GM19395 (cell line): ENCODE results near the gene PPARG.

Experiments
- ATAC-seq: cut with Tn5 transposase; IDR thresholded peaks from one replicate; pipeline ENCODE4 v1.9.1; 2021; ENCODE audit warnings: mild to moderate bottlenecking, moderate library complexity; ENCODE audit not compliant: unreplicated experiment

Gene PPARG

DNA sequence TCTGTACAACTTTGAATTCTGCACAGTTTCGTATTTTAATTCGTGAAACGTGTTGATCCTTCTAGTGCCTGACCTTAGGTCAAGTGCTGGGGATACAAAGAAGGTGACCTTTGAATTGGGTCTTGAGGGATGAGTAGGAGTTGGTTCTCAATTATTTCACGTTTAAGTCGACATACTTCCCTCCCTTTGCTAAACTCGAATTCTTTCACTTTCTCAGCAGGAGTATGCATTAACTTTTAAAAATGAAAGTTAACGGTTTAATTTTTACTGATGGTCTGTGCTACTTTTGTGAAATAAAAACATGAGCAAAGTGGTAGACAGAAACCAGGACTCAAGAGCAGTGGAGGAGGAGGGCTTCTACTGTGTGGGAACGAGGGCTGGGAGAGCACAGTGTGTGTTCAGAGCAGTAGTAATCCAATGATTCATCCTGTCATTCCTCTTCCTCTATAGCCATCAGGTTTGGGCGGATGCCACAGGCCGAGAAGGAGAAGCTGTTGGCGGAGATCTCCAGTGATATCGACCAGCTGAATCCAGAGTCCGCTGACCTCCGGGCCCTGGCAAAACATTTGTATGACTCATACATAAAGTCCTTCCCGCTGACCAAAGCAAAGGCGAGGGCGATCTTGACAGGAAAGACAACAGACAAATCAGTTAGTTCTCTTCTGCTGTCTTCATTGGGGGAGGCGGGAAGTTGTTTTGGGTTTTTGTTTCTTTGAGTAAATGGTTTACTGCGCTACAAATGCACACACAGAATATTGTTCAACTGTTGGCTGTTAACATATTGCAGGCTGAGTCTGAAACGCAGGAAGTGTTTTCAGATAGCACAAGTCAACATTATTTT lies 116.8 kb downstream of the PPARG start:
- ATAC-seq: no peak

DNA sequence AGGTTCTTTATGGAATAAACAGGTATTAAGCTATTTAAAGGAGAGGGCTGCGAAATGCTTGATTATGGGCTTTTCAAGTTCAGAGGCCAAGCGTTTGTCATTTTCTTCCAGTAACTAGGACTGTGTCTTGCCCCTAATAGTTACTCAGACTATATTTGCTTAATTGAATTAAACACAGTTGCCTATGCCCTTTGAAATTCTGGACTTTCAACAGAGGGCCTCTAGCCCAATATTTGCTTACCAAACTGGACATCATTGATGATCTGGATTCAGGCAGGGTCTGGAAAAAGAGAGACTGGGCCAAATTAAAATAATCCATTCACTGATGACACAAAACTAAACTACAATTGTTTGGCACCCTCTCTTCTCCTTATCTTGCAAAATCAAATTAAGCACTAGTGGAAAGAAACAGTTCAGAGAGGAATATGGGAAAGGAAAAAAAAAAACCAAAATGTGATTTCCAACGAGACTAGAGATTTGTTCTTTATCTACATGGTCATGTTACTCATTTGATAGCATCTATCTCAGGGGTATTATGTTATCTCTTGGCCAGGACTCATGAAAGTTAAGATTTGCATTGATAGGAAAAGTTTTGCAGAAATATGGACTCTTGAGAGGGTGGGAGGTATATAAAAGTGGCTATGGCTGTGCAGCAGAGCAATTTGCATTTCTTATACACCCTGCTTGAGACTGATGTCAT lies 120.3 kb downstream of the PPARG start:
- no peak for ATAC-seq

DNA sequence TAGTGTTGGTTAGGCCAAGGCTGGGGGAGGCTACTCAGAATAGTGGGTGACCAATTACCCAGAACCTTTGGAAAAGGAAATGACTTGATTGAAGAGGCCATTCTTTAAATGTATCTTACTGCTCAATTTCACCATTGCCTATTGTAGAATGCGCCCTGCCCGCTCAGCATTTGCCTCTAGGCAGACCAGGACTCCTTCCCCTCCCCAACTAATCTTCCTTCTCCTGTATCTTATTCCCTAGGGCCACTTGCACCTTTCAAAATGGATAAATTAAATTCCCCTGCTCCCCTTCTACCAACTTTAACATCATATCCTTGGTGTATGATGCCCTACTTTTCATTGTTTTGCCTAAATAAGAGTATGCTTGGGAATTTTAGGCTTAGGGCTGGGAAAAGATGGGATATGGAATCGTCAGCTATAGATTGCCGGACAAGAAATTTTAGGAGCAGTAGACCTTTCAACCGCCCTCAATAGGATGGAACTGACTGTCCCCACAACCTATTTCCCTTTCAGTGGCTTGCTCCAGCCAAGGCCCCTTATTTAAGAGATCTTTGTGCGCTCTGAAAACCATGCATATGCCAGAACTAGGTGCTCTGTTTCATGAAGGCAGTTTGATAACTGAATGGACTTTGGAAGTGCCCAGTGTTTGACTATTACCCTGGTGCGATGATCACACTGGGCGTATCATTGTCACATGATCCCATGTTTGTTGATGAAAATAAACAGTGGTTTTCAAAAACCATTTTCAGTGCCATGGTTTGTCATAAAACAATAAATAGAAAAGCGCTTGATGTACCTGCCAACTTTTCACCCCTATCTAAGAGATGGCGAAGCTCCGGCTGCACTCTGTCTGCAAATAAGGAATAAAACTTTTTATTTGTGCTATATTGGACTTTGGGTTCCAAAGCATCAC lies 121.1 kb downstream of the PPARG start:
- ATAC-seq: no peak

DNA sequence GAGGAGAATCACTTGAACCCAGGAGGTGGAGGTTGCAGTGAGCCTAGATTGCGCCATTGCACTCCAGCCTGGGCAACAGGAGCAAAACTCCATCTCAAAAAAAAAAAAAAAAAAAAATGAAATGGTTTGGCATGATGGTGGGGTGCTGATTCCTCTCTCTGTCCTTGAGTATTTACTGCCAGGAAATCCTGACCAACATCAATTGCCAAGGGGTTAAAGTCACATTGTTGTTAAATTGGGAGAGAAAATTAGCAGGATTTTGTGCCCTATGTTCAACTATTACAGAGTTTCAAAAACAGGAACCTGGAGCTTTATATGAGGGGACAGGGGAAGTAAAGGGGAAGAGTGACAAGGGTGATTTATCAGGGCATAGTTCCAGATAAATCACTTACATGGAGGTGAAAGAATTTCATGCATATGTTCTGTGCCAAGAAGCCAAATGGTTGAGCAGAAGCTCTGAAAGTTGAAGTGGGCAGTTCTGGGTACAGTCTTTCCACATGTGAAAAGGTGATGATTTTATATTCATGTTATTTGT lies 124.9 kb downstream of the PPARG start:
- no peak for ATAC-seq

DNA sequence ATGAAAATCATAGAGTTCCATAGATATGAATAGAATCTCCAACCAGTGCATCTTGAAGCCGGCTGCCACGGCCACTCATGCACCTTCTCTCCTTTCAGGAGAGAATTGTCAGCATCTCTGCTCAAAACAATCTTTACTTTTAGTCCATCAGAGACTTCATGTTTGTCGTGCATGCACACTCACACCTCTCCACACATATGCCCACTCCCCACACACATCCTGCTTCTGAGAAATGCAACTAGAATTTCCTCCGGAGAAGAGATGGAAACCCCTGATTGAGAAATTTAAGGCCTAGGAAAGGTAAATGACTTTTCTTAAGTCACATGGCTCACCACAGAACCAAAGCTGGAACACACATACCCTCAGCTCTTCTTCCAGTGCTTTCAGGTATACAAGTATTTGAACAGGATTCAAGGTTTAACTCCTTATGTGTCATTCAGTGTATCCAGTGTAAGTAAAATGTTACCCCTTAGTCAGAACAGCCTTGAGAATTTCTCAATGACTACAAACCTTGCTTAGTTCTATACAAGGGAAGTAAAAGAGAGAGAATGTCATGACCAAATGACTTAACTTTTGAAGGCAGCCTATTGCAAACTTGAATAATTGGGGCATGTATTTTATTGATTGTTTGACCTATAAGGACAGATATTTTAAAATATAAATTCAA lies 126.3 kb downstream of the PPARG start:
- ATAC-seq: no peak

DNA sequence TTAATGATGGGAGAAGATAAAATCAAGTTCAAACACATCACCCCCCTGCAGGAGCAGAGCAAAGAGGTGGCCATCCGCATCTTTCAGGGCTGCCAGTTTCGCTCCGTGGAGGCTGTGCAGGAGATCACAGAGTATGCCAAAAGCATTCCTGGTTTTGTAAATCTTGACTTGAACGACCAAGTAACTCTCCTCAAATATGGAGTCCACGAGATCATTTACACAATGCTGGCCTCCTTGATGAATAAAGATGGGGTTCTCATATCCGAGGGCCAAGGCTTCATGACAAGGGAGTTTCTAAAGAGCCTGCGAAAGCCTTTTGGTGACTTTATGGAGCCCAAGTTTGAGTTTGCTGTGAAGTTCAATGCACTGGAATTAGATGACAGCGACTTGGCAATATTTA lies 127.9 kb downstream of the PPARG start:
- ATAC-seq: no peak

DNA sequence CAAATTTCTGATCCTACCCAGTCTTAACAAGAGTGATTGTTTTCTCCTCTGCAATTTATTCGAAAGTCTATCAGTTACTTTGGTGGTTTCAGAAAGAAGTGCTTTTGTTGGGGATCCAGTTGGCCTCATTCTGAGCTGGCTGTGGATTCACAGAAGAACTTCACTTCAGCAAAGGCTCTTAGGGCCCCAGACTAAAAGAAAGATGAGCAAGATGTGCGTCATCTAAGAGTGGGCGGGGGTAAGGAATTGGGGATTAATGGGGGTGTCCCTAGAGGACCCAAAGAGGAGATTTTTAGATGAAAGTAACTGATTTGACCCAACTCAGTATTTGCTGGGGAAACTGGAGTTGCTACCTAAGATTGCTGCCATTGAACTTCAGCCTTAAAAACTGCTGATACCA lies 131.5 kb downstream of the PPARG start:
- no peak for ATAC-seq

DNA sequence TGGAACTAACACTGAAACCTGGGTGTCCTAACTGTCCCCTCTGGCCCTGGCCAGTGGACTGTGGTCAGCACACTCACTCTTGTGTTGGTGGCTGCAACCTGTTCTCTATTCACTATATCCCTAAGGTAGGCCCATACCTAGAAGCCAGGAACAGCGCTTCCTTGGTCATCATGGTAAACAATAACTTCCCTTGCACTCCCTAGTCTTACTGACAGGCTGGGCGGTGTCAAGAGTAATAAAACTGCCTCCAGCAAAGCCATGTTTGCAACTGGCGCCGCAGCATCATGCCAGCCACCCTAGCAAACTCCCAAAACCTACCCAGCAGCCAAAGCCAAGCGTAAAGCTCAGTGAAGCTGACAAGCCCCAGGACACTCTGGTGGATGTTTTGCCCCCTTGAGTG lies 132.3 kb downstream of the PPARG start:
- no peak for ATAC-seq

DNA sequence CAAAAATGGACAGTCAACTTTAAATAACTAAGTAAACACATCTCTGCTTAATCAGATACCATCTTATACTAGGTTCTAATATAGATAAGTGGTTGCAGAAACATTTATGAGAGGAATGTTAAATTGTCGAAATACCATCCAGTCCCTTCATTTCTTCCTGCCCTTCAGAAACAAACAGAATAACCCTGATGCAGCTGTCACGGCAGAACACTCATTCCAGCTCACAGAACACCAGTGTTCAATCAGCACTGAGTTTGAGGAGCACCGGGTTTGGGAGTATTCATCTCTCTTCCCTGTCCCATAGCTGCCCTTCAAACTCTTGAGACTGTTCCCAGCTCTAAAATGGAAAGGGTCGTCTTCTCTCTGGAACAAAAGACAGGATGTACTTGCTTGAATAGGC lies 134.3 kb downstream of the PPARG start:
- no peak for ATAC-seq

DNA sequence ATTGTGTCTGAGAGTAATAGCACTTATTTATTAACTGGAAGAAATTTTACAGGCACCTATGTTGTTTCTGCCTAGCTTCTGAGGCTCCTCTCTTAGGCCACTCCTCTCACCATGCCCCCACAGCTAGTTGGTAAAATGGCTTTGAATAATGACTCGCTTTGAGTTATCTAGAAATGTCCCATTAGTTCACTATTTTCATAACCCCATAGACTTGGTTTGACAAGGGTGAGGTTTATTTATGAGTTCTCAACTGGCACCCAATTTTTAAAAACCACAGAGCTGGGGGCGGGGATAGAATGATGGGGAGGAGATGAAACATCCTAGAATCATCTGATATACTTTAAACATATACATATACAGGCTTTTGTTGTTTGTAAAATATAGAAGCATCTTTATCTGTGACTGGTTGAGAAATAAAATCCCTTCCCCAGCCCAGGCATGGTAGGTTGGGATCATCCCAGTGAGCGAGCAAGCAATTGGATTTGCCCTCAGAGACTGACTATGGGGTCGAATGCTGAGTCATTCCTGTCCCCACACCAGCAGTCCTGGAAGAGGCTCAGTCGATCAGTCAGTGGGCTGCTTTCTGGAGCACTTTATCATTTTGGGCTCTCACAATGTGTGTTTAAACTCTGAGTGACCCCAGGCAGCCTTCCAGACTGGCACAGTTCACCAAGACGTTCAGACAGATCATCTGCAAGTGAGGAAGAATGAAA lies 135.2 kb downstream of the PPARG start:
- no peak for ATAC-seq

DNA sequence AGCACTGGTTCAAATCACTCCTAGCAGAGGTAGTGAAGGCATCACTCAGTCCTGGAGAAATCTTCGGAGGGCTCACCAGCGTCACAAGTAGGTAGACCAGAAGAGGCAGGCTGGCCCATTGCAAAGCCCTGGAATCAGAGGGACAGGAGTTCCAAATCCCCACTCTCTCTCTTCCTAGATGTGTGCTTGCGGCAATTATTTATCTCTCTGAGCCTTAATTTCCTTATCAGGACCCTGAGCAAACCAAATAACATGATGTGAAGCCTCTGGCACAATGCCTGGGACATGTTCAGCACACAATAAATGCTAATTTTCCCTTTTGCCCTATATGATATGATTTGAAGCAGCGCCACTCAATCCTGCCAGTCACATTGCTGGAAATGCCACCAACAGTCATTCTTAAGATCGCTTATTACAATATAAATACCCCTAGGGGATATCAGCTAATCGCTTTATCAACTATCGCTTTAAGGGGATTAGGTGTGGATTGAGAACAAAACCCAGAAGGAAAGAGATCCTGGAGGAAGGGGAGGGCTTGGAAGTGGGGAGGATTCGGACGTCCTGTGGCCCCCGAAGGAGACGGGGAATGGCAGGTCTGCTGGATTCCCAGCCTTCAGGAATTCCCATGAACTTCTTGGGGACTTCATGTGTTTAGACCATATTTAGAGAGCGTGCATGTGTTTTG lies 135.9 kb downstream of the PPARG start:
- no peak for ATAC-seq

DNA sequence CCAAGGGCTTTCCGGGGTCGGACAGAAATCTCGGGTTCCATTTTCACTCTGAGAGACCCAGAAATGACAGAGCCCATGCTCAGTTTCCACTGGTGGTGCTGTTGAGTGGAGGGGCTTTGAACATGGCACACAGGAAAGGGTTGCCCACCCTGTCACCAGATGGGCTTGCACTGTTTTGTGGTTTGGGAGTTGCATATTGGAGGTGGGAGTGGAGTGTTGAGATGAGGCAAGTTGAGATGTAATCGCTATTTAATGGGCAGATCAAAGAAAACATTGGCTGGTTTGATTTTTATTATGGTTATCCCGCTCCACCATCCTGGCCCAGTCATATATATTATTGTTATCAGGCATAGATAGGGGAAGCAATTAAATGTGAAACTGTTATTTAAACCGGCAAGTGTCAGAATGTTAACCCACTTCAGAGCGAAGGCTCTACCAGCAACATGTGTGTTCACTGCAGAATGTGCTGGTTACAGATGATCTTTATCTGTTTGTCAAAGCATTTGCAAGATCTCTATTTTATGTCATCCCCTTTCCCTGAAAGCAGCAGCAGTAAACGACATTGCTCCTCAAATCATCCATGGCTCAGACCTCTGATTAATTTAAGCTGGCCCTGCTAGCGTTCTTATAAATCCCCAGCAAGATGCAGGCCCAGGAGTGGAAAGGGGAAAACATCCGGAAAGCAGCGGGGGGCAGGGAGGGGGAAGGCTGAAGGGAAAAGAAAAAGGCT lies 137.1 kb downstream of the PPARG start:
- ATAC-seq: no peak

DNA sequence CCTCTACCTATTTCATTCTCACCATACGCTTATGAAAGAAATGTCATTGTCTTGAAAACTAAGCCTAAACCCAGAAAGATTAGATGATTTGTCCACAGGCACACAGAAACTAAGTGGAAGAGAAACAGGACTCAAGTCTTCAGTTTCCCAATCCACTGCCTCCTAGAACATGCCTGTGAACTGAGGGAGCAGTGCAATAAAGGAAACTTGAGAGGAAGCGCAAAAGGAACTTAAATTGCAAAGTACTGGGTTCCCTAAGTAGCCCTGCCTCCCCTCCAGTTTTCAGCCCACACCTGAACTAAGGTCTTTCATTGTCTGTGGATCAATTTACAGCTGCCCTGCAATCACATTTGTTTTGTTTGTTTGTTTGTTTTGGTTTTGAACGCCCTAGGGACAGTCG lies 138.7 kb downstream of the PPARG start:
- no peak for ATAC-seq

DNA sequence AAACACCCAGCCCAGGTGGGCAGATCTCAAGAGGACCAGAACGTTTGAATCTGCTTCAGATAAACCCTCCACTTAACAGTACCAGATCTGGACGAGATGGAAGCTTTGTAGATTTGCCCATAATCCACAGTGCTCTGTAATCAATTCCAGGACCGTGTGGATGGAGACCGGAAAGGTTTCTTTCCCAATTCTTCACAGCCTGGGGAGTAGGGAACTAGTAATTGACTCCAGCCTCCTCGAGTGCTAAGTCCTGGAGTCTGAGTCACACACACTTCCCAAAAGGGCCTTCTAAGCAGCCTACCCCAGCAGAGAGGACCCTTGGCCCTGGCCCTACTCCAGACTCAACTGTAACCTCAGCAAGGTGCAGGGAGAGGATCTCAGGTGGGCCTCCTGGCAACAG lies 139.3 kb downstream of the PPARG start:
- no peak for ATAC-seq

DNA sequence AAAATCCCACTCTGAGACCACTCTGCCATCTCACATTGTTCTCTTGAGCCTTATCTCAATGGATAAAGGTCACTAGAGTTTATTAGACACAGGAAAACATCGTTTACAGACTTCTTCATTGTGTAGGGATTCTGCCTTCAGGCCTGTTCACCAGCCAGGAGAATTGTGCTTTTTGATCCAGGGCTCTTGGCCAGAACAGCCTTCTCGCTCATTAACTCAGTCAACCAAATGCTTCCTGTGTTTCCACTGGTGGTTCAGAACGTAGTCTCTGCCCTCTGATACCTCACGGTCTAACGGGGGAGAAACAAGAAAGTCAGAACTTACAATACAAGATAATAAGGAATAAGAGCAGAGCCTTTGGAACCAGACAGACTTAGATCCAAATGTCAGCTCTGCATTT lies 141.2 kb downstream of the PPARG start:
- ATAC-seq: no peak

DNA sequence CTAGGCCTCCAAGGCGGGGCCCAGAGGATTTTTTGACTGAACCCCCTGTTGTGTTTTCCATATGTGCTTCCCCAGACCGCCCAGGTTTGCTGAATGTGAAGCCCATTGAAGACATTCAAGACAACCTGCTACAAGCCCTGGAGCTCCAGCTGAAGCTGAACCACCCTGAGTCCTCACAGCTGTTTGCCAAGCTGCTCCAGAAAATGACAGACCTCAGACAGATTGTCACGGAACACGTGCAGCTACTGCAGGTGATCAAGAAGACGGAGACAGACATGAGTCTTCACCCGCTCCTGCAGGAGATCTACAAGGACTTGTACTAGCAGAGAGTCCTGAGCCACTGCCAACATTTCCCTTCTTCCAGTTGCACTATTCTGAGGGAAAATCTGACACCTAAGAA lies 145.0 kb downstream of the PPARG start:
- ATAC-seq: no peak

DNA sequence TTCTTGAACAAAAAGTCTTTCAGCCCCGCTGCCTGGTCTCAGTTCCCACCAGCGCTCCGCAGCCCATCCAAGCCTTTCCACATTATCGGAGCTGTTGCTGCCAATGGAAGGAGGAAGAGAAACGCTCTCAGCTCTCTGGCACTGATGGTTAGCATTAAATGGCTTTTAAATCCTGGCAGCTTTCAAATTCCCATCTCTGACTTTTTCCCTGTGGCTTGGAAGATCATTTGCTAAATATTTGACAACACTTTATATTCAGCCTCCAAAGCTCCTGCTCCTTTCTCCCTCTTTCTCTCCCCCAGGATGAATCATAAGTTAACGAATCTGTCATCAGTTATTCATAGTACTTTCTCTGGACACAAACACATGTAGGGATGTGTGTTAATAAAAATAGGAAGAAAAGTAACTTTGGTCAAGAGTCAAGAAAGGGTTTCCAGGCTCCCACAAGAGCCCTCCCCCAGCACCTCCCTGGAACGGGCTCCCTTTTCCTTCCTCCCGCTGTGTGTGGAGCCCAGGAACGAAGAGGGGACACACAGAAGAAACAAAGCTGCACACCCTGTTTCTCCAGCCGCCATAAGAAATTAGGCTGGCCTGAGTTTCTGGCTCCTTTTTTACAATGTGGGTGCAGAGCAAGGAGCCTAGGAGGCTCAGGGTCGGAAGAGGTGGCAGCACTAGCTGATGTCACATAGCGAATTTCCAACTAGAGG lies 147.8 kb downstream of the PPARG start:
- no peak for ATAC-seq

DNA sequence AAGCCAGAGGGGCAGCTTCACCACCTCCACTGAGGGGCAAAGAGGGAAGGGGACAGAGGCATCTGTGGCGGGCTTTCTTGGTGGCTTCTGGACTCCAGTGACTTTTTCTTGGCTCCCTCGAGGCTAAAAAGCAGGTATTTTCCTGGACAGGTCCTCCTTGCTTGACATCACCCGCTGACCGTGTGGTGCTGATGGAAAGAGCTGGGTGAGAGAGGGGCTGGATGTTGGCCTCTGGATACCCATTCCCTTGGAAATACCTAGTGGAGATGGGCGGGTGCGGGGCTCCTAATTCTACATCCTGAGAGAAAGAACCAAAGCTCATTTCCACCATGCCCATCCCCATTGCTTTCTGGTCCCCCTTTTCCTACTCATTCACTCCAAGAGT lies 148.3 kb downstream of the PPARG start:
- no peak for ATAC-seq
